Fibroblast of skin of left quadriceps (primary cell): ENCODE measurements around the gene TRMT2A.

Experiments
- DNase-seq, 2 experiments: peaks; one replicate each; pipeline ENCODE4 v3.0.0-alpha.2; 2013; ENCODE audit warnings: low read depth in 2 of 2

TRMT2A gene

DNA sequence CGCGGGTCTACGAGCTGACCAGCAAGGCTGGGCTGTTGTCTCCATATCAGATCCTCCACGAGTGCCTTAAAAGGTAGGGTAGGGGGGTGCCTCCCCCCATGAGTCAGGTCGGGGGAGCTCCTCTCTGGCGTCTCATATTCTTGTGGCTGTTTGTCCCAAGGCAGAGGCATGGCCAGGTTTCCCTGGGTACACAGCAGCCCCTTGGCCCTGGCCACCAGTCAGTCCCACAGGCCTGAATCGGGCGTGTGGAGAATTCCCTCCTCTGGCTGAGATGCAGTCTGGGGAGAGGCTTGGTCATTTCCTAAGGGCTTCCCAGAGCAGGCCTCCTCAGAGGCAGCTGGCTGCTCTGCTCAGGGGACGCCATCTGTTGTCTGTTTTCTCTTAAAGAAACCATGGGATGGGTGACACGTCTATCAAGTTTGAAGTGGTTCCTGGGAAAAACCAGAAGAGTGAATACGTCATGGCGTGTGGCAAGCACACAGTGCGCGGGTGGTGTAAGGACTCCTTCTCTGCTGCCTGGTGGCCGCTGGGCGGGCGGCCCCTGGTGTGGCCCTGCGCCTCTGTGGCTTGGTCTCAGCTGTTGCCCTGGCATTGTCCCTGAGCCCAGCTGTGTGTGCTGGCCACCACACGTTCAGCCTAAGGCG lies 10.7 kb downstream of the TRMT2A start:
- no peak for DNase-seq

DNA sequence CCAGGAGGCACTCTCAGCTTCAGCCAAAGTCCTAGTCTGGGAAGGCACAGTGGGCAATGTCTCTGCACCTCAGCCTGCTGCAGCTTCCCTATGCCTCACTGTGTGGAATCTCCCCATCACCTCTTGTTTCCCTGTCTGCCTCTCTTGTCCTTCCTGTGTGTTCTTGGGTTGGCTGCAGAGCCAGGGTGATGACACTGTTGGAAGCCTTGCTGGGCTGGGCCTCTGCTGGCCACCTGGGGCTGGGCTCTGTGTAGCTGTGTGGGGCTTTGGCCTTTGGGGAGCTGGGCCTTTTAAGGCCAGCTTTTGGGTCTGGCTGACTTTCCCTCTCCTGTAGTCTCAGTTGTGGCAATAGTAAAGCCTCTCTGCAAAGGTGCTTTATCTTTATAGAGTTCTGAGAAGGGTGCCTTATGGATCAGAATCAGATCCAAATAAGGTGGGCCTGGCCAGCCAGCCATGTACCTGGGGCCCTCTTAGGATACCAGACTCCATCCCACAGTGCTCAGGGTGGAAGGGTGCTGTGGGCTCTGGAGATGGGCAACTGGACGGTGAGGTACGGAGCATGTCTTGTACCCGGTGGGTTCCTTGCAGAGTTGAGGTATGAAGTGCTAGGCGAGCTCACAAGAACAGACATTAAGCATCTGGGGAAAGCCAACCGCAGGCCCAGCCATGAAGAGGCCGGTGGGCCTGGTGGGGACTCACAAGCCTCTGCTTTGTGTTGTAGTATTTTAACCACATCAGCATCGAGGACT lies 11.4 kb downstream of the TRMT2A start:
- no peak for DNase-seq

DNA sequence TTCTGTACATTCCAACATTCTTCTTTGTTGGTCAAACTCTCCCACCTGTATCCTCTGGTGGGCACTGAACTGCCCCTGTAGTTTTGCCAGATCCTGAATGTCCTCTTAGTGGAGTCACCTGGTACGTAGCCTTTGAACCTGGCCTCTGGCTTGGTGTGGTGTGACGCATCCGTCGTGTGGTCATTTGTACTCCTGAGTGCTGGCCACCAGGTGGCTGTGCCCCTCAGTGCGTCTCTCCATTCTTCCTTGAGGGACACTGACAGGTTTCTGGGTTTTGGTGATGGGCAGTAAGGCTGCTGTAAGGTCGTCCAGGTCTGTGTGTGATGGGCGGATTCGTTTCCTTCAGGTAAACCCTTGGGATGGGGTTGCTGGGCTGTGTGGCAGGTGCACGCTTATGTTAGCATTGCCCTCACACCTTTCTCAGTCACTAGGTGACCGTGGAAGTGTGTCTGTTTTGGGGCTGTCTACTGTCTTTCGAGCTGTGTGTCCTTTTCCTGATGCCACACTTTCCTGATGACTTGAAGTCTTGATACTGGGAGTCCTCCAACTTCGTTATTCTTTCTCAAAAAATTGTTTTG lies 14.7 kb downstream of the TRMT2A start:
- DNase-seq = no peak

DNA sequence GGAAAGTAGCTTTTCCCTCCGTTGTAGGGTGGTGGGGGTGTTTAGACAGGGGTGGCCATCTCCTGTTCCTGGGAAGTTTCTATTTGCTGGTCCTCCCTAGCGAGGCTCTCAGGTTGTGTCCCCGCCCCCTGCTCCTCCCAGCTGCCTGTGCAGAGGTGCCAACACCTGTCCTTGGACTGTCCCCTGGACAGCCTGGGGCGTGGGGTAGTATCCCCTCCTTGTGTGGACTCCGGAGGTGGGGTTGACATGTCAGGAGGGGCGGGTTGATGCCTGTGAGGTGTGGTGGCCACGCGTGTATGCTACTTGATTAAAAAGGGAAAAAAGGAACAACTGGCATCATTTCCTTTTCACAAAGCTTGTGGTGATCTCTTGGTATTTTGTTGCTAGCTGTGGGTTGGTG lies 15.4 kb downstream of the TRMT2A start:
- DNase-seq = no peak

DNA sequence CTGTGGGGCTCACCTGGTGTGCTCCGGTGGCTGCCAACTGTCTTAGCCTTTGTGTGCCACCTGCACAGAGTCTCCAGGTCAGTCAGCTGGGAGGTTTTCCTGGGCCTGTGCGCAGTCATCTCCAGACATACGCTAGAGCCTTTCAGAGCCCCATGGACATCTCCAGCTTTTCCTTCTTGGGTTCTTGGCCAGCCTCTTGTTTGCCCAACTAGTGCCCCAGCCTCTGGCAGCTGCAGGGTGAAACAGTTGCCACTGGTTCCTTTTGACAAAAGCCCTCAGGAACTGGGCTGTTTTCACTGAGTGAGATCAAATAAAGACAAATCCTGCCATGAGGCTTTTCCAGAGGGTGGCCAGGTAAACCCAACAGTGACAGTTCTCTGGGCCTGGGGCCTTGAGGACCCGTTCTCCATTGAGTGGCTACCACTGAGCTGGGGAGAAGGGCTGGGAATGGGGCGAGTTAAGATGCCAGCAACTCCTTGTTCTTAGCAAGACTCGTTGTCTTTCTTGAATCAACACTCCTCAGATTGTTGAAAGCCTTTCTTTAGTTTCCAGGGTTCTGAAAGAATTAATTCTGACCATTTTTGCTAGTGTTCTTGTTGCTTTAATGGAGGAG lies 17.8 kb downstream of the TRMT2A start:
- no peak for DNase-seq

DNA sequence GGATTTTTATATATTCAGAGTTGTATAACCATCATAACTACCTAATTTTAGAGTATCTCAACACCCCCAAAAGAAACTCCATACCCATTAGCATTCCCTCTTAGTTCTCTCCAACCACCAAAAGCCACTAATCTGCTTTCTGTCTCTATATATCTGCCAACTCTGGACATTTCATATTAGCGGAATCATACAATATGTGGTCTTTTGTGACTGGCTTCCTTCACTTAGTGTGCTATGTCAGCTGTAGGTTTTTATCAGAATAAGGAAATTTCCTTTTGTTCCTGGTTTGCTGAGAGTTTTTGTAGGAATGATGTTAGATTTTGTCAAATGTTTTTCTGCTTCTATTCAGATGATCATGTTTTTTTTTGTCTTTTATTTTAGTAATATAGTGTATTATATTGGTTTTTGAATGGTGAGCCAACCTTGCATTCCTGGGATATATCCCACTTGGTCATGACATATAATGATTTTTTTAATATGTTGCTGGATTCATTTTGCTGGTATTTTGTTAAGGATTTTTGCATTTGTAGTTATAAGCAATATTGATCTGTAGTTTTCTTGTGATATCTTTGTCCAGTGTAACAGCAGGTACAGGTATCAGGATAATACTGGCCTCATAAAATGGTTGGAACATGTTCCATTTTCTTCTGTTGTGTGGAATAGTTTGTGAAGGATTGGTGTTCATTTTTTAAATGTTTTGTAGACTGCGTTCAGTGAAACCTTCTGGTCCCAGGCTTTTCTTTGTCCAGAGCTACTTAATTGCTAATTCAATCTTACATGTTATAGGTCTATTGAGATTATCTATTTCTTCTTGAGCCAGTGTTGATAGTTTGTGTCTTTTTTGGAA lies 20.2 kb downstream of the TRMT2A start:
- no peak for DNase-seq

DNA sequence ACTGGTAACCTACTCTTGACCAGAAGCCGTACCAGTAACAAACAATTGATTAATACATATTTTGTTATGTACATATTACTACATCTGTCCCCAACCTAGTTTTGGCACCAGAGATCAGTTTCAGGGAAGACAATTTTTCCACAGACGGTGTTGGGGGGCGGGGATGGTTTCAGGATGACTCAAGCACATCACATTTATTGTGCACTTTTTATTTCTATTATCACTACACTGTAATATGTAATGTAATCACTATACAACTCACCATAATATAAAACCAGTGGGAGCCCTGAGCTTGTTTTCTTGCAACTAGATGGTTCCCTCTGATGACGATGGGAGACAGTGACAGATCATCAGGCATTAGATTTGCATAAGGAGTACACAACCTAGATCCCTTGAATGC lies 21.5 kb downstream of the TRMT2A start:
- DNase-seq = no peak

DNA sequence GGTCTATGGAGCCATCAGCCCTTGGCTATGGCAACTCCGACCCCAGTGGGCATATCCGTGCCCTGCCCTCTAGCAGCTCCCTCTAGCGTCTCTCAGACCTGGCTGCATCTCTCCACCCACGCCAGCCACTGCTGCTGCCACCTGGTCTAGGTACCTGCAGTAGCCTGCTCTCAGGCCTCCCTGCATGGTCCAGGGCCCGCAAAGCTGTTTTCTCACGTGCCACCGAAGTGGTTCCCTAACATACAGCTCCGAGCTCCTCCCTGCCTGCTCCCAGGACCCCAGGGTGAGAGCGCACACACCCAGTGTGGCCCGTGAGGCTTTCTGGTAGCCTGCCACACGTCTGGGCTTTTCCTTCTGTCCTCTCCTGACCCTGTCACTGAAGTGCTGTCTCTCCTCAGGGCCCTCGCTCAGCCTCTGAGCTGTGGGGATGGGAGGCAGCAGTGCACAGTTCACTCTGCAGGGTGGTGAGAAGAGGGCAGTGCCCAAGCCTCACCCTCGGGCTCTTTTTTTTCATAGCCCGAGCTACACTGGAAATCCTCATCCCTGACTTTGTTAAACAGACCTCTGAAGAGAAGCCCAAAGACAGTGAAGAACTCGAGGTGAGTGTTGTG lies 22.7 kb downstream of the TRMT2A start:
- no peak for DNase-seq

DNA sequence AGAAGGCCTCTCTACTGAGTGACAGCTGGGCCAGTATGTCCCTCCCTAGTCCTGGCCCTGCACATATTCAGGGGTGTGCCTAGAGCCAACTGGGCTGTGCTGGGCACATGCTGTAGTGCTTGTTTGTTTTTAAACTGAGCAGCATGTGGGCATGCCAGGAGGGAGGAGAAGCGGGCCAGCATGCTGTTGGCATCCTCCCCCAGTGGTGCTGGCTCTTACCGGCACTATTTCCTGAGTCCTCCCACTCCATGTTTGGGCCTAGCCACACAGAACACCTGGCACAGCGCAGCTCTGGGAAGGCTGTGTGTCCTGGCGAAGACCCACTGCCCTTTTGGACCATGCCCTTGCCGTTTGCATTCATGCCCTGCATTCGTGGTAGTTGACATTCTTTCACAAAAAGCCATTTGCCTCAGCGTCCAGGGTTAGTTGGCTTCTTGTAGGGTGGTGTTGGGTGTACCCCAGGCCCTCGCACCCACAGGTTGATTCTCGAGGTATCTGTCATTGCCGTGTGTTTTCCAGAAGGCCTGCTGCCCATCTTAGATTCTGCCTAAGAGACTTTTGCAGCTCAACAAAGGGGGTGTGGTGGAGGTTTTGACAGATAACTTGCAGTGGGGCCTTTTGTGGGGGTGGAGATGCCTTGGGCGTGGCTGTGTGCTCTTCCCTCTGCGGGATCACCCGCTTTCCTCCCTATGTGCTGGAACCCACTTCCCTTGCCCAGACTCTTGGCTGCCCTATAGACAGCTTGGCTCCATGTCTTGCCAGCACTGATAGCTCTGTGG lies 23.4 kb downstream of the TRMT2A start:
- no peak for DNase-seq

DNA sequence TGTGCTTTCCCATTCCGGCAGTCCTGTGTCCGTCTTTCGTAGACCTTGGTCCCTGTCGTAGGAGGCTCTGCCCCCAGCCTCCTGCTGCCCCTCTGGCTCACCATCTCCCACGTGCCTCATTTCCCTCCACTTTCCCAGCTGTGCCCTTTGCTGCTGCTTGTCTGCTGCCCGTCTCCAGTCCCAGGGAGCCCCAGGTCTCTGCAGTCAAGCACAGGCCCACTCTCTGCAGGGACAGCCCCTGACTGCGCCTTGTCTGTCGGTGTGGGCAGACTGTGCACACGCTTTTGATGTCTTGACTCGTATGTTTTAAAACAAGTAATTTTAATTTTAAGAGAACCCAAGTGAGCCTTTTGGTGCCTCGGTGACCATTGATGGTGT lies 24.6 kb downstream of the TRMT2A start:
- DNase-seq = no peak

DNA sequence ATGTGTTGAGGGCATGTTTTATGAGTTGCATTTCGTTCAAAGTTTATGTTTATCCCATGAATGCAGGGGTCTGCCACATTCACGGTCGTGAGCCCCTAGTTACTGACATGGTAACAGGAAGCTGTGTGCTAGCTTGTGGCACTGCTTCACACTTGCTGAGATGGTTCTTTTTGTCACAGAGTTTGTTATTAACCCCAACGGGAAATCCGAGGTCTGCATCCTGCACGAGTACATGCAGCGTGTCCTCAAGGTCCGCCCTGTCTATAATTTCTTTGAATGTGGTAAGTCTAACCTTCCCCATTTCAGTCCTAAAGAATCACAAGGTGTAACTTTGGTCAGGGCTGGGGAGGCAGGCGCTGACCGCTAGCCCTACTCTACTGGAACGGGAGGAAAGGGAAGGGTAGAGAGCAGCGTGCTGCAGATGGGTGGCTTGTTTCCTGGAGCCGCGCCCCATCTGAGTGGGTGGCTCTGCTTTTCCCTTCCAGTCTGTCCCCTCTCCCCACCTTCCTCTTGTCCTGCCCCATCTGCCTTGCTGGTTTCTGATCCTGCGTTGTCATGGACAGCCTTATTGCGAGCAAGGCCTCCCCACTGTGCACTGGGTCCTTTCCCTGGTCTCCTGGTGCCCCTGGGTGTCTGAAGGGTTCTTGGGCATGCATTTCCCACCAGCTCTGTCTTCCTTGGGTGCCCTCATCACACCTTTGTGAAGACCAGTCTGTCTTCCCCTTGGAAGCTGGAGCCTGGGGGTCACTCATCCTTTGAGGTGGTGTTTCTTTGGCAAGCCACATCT lies 25.1 kb downstream of the TRMT2A start:
- DNase-seq = no peak

DNA sequence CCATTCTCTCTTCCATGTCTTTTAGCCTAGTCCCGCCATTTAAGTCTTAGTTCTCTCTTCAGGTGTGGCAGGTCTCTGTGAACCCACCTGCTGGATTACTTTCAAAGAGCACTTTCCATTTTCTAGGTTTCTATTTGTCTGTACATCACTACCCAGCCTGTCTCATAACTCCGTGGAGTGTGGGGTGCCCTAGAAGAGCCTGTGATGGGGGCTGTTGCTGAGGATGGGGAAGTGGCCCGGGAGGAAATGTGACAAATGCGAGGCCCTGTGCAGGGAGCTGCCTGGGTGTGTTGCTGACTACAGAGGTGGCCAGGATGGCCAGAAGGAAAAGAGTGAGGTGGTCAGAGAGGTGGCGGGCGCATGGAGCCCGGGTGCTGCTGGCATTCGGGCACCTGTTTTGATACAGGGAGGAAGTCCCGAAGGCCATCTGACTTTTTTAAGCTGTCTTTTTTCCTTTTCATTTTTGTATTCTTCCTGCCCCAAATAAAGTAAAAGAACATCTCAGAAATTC lies 26.2 kb downstream of the TRMT2A start:
- no peak for DNase-seq

DNA sequence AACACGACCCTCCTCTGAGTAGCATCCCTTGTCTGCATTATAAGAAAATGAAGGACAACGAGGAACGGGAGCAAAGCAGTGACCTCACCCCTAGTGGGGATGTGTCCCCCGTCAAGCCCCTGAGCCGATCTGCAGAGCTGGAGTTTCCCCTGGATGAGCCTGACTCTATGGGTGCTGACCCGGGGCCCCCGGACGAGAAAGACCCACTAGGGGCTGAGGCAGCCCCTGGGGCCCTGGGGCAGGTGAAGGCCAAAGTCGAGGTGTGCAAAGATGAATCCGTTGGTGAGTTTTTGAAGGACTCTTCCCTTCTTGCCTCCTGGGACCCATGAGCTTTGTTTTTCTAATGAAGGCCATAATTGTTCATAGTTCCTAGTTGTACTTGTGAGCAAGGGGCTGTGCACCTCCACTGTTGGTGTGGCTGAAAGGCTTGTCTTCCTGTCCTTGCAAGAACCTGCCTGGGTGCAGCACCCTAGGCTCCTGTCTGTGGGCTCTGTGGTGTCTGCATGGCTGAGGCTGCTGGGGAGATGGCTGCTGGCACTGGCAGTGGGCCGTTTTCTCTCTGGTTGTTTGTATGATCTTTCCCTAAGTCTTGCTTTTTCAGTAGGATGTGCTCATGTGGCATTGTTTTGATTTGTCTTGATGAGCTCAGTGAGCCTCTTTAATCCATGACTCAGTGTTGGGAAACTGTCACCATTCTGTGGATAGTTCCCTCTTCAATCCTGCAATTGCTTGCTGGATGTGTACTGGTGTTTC lies 26.9 kb downstream of the TRMT2A start:
- no peak for DNase-seq

DNA sequence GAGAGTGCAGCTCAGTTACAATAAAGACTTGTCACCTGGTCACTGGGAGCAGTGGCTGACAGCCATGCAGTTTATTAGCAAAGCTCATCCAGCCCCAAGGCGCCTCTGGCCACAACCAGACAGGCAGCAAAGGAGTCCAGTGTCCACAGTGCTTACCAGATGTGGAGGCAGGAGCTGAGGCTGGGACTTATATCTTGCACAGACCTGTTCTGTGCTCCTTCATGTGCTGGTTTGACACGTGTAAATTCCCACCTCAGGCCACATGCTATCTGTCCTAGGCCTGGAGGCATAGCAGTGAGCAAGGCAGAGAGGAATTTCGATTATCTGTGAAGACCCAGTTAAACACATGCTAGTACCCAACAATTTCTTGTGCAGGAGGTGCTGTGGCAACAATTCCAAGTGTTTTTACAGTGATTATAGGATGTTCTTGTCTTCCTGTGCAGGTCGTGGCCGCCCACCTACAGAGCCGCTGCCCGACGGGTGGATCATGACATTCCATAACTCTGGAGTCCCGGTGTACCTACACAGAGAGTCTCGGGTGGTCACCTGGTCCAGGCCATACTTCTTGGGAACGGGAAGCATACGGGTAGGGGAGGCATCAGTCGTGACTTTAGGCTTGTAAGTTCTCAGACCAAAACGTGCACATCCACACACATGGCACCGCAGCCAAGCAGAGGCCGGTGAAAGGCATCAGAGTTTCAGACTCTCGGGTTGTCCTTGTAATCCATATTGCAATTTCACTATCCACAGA lies 27.6 kb downstream of the TRMT2A start:
- no peak for DNase-seq

DNA sequence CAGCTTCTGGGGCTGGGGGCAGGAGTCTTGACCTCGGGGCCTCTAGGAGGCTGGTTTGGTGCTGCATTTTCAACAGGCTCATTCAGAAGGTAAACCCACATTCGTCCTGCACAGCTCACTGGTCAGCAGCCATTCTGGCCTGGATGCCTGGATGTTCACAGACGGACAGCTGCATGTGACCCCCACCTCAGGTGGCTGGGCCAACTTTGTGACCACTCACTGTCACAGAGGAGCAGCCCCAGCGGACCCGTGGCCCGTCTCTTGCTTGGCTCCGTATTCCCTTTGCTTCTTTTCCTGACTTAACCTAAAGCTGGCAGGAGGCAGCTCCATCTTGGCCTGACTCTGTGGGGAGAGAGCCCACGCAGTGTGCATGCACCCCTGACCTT lies 28.8 kb downstream of the TRMT2A start:
- DNase-seq = no peak

DNA sequence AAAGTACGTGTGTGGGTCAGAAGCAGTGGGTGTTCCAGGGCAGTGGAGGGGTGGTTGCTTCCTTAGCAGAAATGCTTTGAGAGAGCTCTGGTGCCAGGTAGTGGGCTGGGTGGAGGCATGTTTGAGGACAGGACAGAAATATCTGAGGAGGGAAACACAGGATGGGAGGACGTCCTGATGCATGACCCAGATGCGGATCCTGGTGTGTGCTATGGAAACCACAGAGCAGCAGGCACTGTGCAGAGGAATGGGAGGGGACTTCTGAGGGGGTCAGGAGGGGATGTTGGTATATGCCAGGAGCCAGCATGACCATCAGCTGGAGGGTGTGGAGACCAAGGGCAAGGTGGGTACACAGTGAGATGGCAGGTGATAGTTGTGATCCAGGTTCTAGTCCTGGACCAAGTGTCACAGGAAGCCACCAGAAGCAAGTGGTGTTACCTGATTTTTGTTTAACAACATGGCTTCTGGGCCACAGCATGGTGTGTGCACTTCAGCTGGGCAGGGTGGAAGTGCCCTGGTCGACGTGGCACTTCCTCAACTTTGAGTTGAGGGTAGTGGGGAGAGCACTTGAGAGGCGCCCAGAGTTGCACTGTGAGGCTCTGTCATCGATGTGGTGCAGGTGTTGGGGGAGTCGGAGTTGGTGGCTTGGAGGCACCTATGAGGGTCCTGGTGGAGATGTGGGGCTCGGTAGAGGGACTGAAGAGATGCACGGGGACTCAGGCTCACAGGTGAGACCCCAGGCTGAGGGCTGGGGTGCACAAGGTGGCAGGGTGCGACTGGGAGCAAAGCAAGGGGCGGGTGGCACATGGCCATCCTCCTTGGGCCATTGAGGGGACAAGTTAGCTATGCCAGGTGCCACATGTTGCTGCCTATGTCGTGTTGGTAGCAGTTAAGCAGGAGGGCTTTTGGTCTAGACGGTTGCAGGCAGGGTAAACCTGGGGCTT lies 29.4 kb downstream of the TRMT2A start:
- no peak for DNase-seq

DNA sequence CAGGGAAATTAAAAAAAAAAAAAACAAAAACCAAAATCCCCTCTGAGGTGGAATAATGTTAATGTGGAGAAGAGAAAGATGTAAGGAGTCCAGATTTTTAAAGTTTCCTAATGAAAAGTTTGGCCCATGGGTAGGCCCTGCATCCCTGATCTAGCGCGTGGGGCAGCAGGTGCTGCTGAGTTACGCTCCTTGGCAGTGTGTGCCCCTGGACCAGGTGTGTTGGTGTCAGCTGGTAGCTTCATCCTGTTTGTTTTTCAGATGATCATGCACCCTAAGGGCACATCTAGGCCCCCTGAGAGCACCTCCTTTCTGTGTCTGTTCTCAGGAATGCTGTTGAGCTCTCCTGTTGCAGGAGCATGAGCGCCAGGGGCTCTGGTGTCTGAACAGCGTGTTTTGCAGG lies 30.3 kb downstream of the TRMT2A start:
- DNase-seq = no peak
